Measurements from ENCODE around the gene UCP2.
A peak's percentile ranks its signal among the peaks of the same experiment; 100 is the strongest.

UCP2 gene

DNA sequence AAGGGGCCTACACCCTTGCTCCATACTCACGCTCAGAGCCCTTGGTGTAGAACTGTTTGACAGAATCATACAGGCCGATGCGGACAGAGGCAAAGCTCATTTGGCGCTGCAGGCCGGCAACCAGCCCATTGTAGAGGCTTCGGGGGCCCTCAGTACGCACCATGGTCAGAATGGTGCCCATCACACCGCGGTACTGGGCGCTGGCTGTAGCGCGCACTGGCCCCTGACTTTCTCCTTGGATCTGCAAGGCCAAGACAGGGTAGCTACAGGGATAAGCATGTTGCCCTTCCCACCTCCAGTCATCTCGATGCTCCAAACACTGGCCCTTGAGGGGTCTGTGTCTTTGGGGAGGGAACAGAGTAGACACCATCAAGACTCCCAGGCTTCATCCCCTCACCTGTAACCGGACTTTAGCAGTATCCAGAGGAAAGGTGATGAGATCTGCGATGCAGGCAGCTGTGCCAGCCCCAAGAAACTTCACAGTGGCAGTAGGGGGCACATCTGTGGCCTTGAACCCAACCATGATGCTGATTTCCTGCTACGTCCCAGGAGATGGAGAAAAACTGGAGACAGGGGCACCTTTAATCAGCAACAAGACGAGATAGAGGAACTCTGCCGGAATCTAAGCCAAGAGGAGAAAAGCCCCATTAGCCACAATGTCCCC, 4.7 kb downstream of the UCP2 start:
- ChIA-PET POLR2A (no interaction called here), CTCF (interaction anchor here (1.3 to 3.4 kb wide), 4 partner anchors 14 to 38 kb away, joined by 3 to 15 read pairs (median 4); no protein-coding TSS in a partner anchor)
- Histone ChIP-seq H3K4me1 (ENCODE audit: control extremely low read depth in 1 of 4, control insufficient read depth in 4 of 4, insufficient read depth in 4 of 4, low read length in 3 of 4) (peaks cover 15 to 80% (median 50%) of the 10 kb centered on the region in 4 experiments), H3K36me3 (ENCODE audit: control insufficient read depth in 4 of 4, insufficient read depth in 4 of 4, low read length in 3 of 4) (peaks cover 27 to 79% (median 50%) of the 10 kb centered on the region in 4 experiments), H3K27ac (ENCODE audit: insufficient read depth in 1 of 2, low read depth in 1 of 2, low read length in 2 of 2, poor library complexity in 1 of 2, severe bottlenecking in 2 of 2) (peak overlapping the region; percentile 9 to 97), H3K27me3 (replicated peaks in 2 of 5; ENCODE audit: control insufficient read depth in 4 of 5, insufficient read depth in 5 of 5, low read length in 4 of 5) (no peaks in the 10 kb centered on the region), H3K9me3 (ENCODE audit: control extremely low read depth in 1 of 5, control insufficient read depth in 4 of 5, insufficient read depth in 2 of 5, low read depth in 1 of 5, low read length in 4 of 5) (no peaks in the 10 kb centered on the region), H3K4me3 (ENCODE audit: control insufficient read depth in 1 of 7, extremely low read depth in 1 of 7, insufficient read depth in 4 of 7, low read depth in 2 of 7, low read length in 6 of 7) (no peak overlapping the region)
- no peak for DNase-seq
- 96% methylated on average over 15 of the region's 18 CpGs for WGBS (ENCODE audit: insufficient coverage)

DNA sequence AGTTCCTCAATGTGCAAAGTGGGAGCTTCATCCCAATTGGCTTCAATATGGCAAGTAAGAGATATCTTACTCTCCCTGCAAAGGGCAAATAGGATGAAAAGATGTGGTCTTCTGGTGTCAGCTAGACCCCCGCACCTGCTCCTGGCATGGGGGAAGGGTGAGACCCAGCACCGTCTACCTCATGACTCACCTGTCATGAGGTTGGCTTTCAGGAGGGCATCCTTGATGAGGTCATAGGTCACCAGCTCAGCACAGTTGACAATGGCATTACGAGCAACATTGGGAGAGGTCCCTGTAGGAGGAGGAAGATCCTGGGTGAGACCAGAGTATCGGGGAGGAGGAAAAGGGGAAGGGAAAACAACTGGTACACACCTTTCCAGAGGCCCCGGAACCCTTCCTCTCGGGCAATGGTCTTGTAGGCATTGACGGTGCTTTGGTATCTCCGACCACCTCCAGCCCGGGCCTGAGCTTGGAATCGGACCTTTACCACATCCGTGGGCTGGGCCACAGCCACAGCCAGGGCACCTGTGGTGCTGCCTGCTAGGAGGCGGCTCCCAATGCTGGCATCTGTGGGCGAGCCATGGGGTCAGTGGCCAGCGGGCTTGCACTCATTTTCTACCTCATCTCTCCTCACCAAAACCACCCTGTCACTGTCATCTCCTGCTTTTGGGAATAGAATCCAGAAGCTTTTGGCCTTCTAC, 6.0 kb downstream of the UCP2 start:
- no peak for DNase-seq
- Histone ChIP-seq H3K9me3 (ENCODE audit: control extremely low read depth in 1 of 5, control insufficient read depth in 4 of 5, insufficient read depth in 2 of 5, low read depth in 1 of 5, low read length in 4 of 5) (no peaks in the 10 kb centered on the region), H3K36me3 (ENCODE audit: control insufficient read depth in 4 of 4, insufficient read depth in 4 of 4, low read length in 3 of 4) (peaks cover 27 to 86% (median 52%) of the 10 kb centered on the region in 4 experiments), H3K27ac (ENCODE audit: insufficient read depth in 1 of 2, low read depth in 1 of 2, low read length in 2 of 2, poor library complexity in 1 of 2, severe bottlenecking in 2 of 2) (no peak overlapping the region), H3K4me3 (ENCODE audit: control insufficient read depth in 1 of 7, extremely low read depth in 1 of 7, insufficient read depth in 4 of 7, low read depth in 2 of 7, low read length in 6 of 7) (no peak overlapping the region), H3K4me1 (ENCODE audit: control extremely low read depth in 1 of 4, control insufficient read depth in 4 of 4, insufficient read depth in 4 of 4, low read length in 3 of 4) (peaks cover 15 to 81% (median 45%) of the 10 kb centered on the region in 4 experiments), H3K27me3 (replicated peaks in 2 of 5; ENCODE audit: control insufficient read depth in 4 of 5, insufficient read depth in 5 of 5, low read length in 4 of 5) (no peaks in the 10 kb centered on the region)
- CTCF ChIA-PET, result interaction anchor here (1.0 to 1.5 kb wide), 3 partner anchors 29 to 44 kb away, joined by 3 read pairs; no protein-coding TSS in a partner anchor
- POLR2A ChIA-PET, result no interaction called here
- WGBS (ENCODE audit: insufficient coverage), result 95% methylated on average over 14 of the region's 14 CpGs

DNA sequence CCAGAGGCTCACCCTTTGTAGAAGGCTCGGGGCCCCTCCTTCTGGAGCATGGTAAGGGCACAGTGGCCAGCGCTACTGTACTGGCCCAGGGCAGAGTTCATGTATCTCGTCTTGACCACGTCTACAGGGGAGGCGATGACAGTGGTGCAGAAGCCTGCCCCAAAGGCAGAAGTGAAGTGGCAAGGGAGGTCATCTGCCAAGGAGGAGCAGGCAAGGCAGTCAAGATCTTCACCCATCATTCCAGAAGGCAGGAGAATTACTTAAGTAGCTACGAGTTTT, 7.2 kb downstream of the UCP2 start:
- Histone ChIP-seq H3K4me1 (ENCODE audit: control extremely low read depth in 1 of 4, control insufficient read depth in 4 of 4, insufficient read depth in 4 of 4, low read length in 3 of 4) (peaks cover 7 to 69% (median 33%) of the 10 kb centered on the region in 4 experiments), H3K27me3 (replicated peaks in 2 of 5; ENCODE audit: control insufficient read depth in 4 of 5, insufficient read depth in 5 of 5, low read length in 4 of 5) (no peaks in the 10 kb centered on the region), H3K4me3 (ENCODE audit: control insufficient read depth in 1 of 7, extremely low read depth in 1 of 7, insufficient read depth in 4 of 7, low read depth in 2 of 7, low read length in 6 of 7) (no peak overlapping the region), H3K36me3 (ENCODE audit: control insufficient read depth in 4 of 4, insufficient read depth in 4 of 4, low read length in 3 of 4) (peaks cover 27 to 74% (median 44%) of the 10 kb centered on the region in 4 experiments), H3K9me3 (ENCODE audit: control extremely low read depth in 1 of 5, control insufficient read depth in 4 of 5, insufficient read depth in 2 of 5, low read depth in 1 of 5, low read length in 4 of 5) (no peaks in the 10 kb centered on the region), H3K27ac (ENCODE audit: insufficient read depth in 1 of 2, low read depth in 1 of 2, low read length in 2 of 2, poor library complexity in 1 of 2, severe bottlenecking in 2 of 2) (peak overlapping the region in 1 of 2 experiments; percentile 52)
- 96% methylated on average over 5 of the region's 6 CpGs for WGBS (ENCODE audit: insufficient coverage)
- CTCF ChIA-PET, result interaction anchor here (1.4 kb wide), 1 partner anchor 30 kb away, joined by 3 read pairs; no protein-coding TSS in a partner anchor
- POLR2A ChIA-PET, result no interaction called here
- DNase-seq, result no peak

DNA sequence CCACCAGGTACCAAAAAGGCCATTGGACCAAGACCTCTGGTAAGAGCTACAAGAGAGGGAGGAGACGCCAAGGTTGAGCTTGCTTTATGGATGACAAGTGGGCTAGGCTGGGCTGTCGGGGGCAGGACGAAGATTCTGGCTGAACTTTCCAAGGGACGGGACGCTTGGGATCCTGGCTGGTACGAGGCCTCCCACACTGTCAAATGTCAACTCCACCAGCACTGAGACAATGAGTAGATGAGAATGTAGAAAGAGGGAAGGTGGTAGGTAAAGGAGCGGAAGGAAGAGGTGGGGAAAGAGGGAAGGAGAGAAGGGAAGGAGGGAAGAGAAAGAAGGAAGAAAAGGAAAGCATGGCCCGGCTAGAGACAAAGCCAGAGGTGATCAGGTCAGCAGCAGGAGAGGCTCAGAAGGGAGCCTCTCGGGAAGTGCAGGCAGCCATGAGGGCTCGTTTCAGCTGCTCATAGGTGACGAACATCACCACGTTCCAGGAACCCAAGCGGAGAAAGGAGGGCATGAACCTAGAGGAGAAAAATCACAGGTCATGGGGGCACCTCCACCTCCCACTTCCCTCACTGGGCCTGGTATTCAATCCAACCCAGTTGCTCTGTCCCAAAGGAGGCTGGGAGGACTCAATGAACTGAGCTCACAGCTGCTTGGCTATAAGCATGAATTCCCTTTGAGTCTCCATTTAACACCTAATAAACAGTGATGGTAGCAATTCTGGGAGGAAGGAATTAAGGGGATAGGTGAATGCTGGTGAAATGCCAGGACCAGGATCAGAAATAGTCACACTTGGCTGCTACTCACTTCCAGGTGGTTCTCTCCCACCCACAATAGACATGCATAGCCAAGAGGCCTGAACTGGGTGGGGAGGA, 7.8 kb downstream of the UCP2 start:
- 96% methylated on average over 9 of the region's 13 CpGs for WGBS (ENCODE audit: insufficient coverage)

DNA sequence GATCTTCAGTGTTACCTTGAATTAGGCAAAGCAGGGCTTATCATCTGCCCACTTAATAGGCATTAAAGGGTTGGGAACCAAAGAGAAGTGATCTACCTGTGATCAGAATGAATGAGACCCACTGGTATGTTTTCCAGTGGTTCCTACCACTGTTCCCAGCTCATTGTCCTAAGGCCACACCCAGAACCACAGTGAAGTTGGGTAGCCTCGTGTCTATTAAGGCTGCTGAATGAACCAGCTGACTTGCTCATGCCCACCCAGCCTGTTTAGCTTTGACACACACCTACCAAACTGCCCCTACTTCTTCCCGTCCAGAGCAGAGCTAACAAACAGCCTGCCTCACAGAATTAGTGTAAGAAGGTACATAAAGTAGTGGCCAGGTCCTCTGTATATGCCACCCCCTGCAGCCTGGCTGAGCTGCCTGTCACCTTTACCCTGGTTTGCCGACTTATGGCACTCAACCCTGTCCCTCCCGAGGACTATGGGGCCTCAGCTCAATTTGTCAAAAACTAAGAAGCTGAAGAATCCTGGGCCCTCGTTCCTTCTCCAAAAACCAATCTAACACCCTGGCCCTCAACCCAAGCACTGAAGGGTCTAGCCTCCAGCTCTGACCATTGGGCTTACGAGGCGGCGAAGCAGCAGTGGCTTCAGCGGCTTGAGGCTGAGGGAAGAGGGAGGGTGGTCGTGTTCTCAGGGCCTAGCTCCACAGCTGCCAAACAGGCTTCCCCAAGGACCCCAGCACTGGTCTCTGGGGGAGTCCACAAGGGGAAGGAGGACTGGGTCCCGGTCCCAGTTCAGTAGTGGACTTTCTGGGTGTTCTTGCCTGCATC, 9.8 kb downstream of the UCP2 start:
- no peaks in the 10 kb centered on the region for H3K27me3 ChIP-seq (replicated peaks in 2 of 5; ENCODE audit: control insufficient read depth in 4 of 5, insufficient read depth in 5 of 5, low read length in 4 of 5)
- no peak for DNase-seq
- 97% methylated on average over 9 of the region's 11 CpGs for WGBS (ENCODE audit: insufficient coverage)
- no peaks in the 10 kb centered on the region for H3K9me3 ChIP-seq (ENCODE audit: control extremely low read depth in 1 of 5, control insufficient read depth in 4 of 5, insufficient read depth in 2 of 5, low read depth in 1 of 5, low read length in 4 of 5)
- ChIA-PET CTCF (interaction anchor here (0.7 to 1.7 kb wide), 7 partner anchors 9 to 61 kb away, joined by 3 to 5 read pairs (median 3); partner anchors contain the start of gene UCP2), POLR2A (interaction anchor here (0.5 to 1.3 kb wide), 3 partner anchors 9 to 160 kb away, joined by 3 to 4 read pairs (median 3); no protein-coding TSS in a partner anchor)
- no peak overlapping the region for H3K4me3 ChIP-seq (ENCODE audit: control insufficient read depth in 1 of 7, extremely low read depth in 1 of 7, insufficient read depth in 4 of 7, low read depth in 2 of 7, low read length in 6 of 7)
- H3K36me3 ChIP-seq (ENCODE audit: control insufficient read depth in 4 of 4, insufficient read depth in 4 of 4, low read length in 3 of 4), result peaks cover 24 to 52% (median 32%) of the 10 kb centered on the region in 4 experiments
- peaks cover 0 to 50% (median 14%) of the 10 kb centered on the region in 4 experiments for H3K4me1 ChIP-seq (ENCODE audit: control extremely low read depth in 1 of 4, control insufficient read depth in 4 of 4, insufficient read depth in 4 of 4, low read length in 3 of 4)
- H3K27ac ChIP-seq (ENCODE audit: insufficient read depth in 1 of 2, low read depth in 1 of 2, low read length in 2 of 2, poor library complexity in 1 of 2, severe bottlenecking in 2 of 2), result peak overlapping the region in 1 of 2 experiments; percentile 63

More for the DNA sequence above, 7.8 kb downstream of the UCP2 start:
- peaks cover 4 to 67% (median 27%) of the 10 kb centered on the region in 4 experiments for H3K4me1 ChIP-seq (ENCODE audit: control extremely low read depth in 1 of 4, control insufficient read depth in 4 of 4, insufficient read depth in 4 of 4, low read length in 3 of 4)
- POLR2A ChIA-PET, result interaction anchor here (0.7 kb wide), 1 partner anchor 21 kb away, joined by 3 read pairs; no protein-coding TSS in a partner anchor
- H3K9me3 ChIP-seq (ENCODE audit: control extremely low read depth in 1 of 5, control insufficient read depth in 4 of 5, insufficient read depth in 2 of 5, low read depth in 1 of 5, low read length in 4 of 5), result no peaks in the 10 kb centered on the region
- H3K27ac ChIP-seq (ENCODE audit: insufficient read depth in 1 of 2, low read depth in 1 of 2, low read length in 2 of 2, poor library complexity in 1 of 2, severe bottlenecking in 2 of 2), result peak overlapping the region in 1 of 2 experiments; percentile 52
- no peak overlapping the region for H3K4me3 ChIP-seq (ENCODE audit: control insufficient read depth in 1 of 7, extremely low read depth in 1 of 7, insufficient read depth in 4 of 7, low read depth in 2 of 7, low read length in 6 of 7)
- H3K27me3 ChIP-seq (replicated peaks in 2 of 5; ENCODE audit: control insufficient read depth in 4 of 5, insufficient read depth in 5 of 5, low read length in 4 of 5), result no peaks in the 10 kb centered on the region
- CTCF ChIA-PET, result interaction anchor here (1.8 kb wide), 1 partner anchor 11 kb away, joined by 4 read pairs; no protein-coding TSS in a partner anchor
- peaks cover 27 to 70% (median 44%) of the 10 kb centered on the region in 4 experiments for H3K36me3 ChIP-seq (ENCODE audit: control insufficient read depth in 4 of 4, insufficient read depth in 4 of 4, low read length in 3 of 4)
- DNase-seq, result no peak

DNA sequence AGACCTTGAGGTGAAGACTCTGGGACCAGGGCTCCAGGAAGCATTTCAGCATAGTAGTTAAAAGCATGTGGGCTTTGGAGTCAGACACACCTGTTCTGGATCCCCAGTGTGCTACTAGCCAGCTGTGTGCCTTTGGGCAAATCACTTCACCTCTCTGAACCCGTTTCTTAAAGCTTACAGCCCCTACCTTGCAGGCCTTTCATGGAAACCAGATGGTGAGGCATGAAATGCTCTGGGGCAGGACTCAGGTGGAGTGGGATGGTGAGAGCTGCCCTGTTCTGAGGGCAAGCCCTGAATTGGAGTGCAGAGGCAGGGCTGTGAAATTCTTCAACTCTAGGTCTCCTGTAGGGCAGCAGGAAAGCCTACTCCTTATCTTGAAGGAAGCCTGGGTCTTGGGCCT, 10.5 kb downstream of the UCP2 start:
- Histone ChIP-seq H3K4me3 (ENCODE audit: control insufficient read depth in 1 of 7, extremely low read depth in 1 of 7, insufficient read depth in 4 of 7, low read depth in 2 of 7, low read length in 6 of 7) (no peak overlapping the region), H3K36me3 (ENCODE audit: control insufficient read depth in 4 of 4, insufficient read depth in 4 of 4, low read length in 3 of 4) (peaks cover 17 to 46% (median 25%) of the 10 kb centered on the region in 4 experiments), H3K9me3 (ENCODE audit: control extremely low read depth in 1 of 5, control insufficient read depth in 4 of 5, insufficient read depth in 2 of 5, low read depth in 1 of 5, low read length in 4 of 5) (no peaks in the 10 kb centered on the region), H3K4me1 (ENCODE audit: control extremely low read depth in 1 of 4, control insufficient read depth in 4 of 4, insufficient read depth in 4 of 4, low read length in 3 of 4) (peaks cover 0 to 46% (median 14%) of the 10 kb centered on the region in 4 experiments), H3K27ac (ENCODE audit: insufficient read depth in 1 of 2, low read depth in 1 of 2, low read length in 2 of 2, poor library complexity in 1 of 2, severe bottlenecking in 2 of 2) (no peak overlapping the region), H3K27me3 (replicated peaks in 2 of 5; ENCODE audit: control insufficient read depth in 4 of 5, insufficient read depth in 5 of 5, low read length in 4 of 5) (no peaks in the 10 kb centered on the region)
- WGBS (ENCODE audit: insufficient coverage), result 86% methylated on average over 1 of the region's 1 CpG
- ChIA-PET CTCF (interaction anchor here (0.9 to 1.7 kb wide), 4 partner anchors 10 to 61 kb away, joined by 3 to 5 read pairs (median 3); partner anchors contain the start of gene UCP2), POLR2A (interaction anchor here (1.3 kb wide), 1 partner anchor 39 kb away, joined by 3 read pairs; no protein-coding TSS in a partner anchor)
- no peak for DNase-seq
